ENCODE measurements around the gene CEP97.

CEP97 gene

GRCh38 chr3:101778385-101779046, 54.1 kb downstream of the CEP97 start:
- no peak for FAIRE-seq

- FAIRE-seq = no peak
Observed at GRCh38 chr3:101779047-101779821, 54.8 kb downstream of the CEP97 start, which contains the start of gene NXPE3. TSS of gene NXPE3 (plus strand) at chr3:101779211. CDS start at chr3:101785597, 6,386 bp downstream.

DNA sequence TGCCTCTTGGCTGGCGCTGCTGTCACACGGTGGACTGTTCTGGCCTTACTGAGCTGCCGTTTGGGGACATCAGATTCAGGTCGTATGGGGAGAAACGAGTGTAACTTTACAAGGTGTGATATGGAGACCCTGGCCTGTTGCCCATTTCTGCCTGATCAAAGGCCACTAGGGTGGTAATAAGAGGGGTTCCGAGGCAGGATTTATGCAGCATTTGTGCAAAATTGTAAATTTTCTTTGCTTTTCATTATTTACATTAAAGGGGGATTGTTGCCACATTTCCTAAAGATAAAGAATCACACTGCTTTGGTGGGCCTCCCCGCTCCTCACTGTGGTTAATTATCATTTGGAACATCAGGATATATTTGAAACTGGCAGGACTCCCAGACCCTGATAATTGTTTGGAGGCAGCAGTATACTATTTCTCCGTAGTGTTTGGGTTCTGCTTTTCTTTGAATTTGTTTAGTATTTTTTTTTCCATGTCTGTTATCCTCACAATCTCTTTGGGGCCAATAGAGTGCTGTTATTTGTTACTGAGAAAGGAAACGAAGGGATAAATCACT, 55.5 kb downstream of the CEP97 start:
- FAIRE-seq = no peak

GRCh38 chr3:101780661-101781060, 56.2 kb downstream of the CEP97 start:
- FAIRE-seq = no peak

DNA sequence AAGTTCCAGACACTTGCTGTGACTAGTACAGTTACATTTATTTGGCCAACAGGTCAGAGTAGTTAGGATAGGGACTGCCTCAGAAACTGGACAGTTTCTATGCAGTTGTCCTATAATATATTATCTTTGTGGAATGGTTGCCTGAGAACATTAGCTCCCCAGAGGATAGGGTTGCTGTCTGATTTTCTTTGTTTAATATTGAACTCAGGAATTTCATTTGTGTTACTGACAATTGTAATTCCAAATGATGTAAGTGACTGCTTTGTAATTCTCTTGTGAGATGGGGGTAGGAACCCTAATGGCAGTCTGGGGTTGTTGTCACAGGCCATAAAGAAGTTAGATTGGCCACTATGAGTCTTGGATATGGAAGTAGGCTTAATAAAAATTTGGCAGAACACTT, 56.8 kb downstream of the CEP97 start:
- FAIRE-seq = no peak

- no peak for FAIRE-seq
Observed at GRCh38 chr3:101784855-101785613, 60.6 kb downstream of the CEP97 start.

DNA sequence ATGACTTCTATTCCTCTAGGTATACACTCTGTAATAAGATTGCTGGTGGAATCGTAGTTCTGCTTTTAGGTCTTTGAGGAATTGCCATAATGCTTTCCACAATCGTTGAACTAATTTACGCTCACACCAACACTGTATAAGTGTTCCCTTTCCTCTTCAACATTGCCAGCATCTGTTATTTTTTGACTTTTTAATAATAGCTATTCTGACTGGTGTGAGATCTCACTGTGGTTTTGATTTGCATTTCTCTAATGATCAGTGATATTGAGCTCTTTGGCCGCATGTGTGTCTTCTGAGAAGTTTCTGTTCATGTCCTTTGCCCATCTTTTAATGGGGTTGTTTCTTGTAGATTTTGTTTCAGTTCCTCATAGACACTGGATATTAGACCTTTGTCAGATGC, 67.4 kb downstream of the CEP97 start:
- FAIRE-seq = no peak

DNA sequence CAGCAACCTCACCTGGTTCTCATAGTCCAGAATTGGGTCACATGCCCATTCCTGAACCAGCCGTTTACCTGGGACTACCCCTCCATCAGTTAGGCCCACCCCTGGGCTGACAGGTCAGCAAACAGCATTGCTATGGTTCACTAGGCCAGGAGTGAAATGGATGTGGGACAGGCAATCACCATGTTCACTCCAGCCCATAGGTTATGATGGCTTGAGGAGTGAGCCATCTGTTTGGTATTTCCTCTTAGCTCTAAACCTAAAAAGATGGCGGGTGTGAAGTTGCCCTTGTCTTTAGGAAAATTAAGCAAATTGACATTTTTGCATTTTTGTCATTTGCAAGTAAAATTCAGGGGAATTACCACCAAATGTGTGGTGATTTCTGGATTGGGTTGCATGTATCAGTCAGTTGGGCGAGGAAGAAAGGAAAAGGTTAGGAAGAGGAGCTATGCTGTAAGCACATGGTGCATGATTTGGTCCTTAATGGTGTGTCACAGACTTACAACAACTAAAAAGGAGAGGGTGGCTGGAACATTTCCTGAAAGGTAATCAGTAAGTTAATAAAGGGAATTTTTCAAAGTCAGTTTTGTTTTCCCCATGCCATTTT, 71.8 kb downstream of the CEP97 start:
- no peak for FAIRE-seq

DNA sequence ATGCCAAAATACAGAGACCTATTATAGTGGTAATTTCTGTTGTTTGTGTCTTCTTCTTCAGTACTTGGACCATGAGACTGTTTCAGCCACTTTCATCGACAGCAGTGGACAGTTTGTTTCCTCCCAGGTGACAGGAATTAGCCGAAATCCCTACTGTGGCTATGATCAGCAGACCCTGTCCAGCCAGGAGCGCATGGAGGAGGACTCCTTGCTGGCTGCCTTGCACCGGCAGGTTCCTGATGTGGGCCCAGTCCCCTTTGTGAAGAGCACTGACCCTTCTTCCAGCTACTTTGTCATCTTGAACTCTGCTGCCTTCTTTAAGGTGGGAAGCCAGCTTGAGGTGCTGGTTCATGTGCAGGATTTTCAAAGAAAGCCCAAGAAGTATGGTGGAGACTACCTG, 76.8 kb downstream of the CEP97 start:
- FAIRE-seq = no peak

DNA sequence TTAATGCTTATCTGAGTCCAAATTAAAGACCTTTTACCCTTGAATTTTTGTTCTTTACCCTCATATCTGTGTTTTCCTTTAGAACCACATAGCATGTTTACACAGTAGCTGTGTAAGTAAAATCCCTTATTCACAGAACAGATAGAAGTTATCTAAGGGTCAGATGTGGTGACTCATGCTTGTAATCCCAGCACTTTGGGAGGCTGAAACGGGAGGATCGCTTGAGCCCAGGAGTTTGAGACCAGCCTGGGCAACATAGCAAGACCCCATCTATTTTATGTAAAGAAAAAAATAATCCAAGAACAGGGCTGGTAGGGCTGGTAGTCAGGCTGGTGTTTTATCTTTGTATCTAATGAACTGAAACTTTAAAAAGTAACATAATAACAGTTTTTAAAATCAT, 77.8 kb downstream of the CEP97 start:
- FAIRE-seq = no peak

GRCh38 chr3:101803173-101803782, 78.9 kb downstream of the CEP97 start:
- peak; percentile 71 for FAIRE-seq

- no peak for FAIRE-seq
Observed at GRCh38 chr3:101803939-101804338, 79.5 kb downstream of the CEP97 start.

GRCh38 chr3:101806491-101806890, 82.1 kb downstream of the CEP97 start:
- no peak for FAIRE-seq

GRCh38 chr3:101807888-101808287, 83.5 kb downstream of the CEP97 start:
- no peak for FAIRE-seq

DNA sequence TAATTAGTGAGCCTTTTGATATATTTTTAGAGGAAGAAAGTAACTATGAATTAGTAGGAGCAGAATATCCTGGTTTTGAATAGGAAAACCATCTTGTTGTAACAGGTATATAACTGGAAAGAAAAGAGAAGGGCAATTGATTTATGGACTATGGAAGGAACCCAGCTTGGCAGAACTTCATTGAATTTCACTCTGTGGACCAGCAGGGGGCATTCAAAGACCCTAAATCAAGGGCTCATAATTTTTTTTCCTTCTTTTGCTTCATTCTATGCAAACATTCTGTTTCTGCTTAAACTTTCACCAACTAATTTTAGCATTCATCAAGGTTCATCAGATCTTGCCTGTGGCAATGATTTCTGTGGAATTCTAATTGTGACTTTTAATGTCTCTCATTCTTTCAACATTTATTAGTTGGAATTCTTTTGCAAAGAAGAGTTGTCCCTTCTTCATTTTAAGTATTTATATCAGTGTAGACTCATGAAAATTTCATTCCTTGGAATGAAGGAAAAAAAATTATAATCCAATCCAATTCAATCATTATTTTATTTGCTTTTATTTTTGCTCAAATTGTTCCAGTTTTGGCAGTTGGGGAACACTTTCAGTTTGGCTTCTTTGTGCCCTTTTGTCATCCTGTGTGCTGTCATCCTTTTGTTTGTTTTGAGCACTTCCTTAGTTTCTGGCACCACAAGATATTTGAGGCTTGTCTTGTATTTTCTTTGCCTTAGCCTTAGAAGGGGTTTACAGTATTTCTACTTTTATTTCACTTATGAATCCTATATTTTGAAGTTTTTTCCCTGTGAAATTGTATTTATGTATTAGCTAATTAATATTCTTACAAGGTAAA, 85.0 kb downstream of the CEP97 start:
- peak; percentile 58 for FAIRE-seq

DNA sequence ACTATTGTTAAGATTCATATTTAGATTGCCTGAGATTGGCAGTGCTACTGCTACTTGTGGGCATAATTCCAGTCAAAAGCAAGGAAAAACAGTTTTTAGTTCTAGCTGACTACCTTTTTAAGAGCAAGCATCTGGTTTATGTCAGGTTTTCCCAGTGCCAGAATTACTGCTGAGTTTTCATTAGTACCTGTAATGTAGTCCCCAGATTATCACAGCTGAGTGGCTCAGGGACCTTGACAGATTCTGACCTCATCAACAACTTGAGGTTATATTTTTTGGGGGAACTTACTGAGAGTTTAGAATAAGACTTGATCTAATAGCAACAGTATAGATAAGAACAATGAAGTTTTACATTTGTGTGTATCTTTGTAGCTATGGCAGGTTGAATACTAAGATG, 85.6 kb downstream of the CEP97 start:
- FAIRE-seq = no peak

- FAIRE-seq = no peak
Observed at GRCh38 chr3:101811875-101812274, 87.5 kb downstream of the CEP97 start.

- no peak for FAIRE-seq
Observed at GRCh38 chr3:101812895-101813294, 88.5 kb downstream of the CEP97 start.

- peak; percentile 87 for FAIRE-seq
Observed at GRCh38 chr3:101813817-101814440, 89.5 kb downstream of the CEP97 start.

DNA sequence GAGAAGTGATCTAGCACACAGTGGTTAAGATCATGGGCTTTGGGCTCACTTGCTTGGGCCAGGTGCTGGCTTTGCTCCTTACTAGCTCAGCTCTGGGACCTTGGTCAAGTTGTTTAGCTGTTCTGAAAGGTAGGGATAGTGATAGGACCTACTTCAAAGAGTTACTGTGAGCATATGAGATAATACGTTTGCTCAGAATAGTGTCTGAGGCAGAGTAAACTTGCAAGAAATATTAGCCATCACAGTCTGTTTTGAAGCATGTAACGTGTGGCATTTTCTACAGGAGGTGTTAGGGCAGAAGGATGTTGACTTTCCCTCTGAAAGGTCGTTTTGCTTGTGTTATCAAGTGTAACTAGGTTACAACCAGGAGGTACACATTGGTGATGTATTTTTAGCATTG, 90.4 kb downstream of the CEP97 start:
- FAIRE-seq = no peak

Data from colon (tissue), 2 donors.